GM21723 (cell line): ENCODE measurements around the gene ASAH2.
"Not testable (repeated sequence)": the region's sequence is repeated elsewhere in the genome, so short reads cannot be mapped to it uniquely, and the experiment has no call there.

ENCODE experiments used
- ATAC-seq: cut with Tn5 transposase; IDR thresholded peaks from one replicate; pipeline ENCODE4 v1.9.1; 2021; ENCODE audit warnings: mild to moderate bottlenecking, moderate library complexity; ENCODE audit not compliant: unreplicated experiment

ASAH2 gene

GRCh38 chr10:50251394-50251793 is at the start of gene ASAH2:
TSS of gene ASAH2 (minus strand) at chr10:50251516. CDS start at chr10:50248610, 2,906 bp downstream.
- ATAC-seq: no peak

GRCh38 chr10:50299948-50300669 is 48.8 kb upstream of the ASAH2 start:
- ATAC-seq: no peak

- ATAC-seq: no peak
Measured at GRCh38 chr10:50295367-50295766, 44.1 kb upstream of the ASAH2 start.

- no peak for ATAC-seq
Measured at GRCh38 chr10:50294582-50294981, 43.3 kb upstream of the ASAH2 start.

- no peak for ATAC-seq
Measured at GRCh38 chr10:50293513-50294313, 42.4 kb upstream of the ASAH2 start.

- no peak for ATAC-seq
Measured at GRCh38 chr10:50291261-50291850, 40.0 kb upstream of the ASAH2 start.

GRCh38 chr10:50289196-50289595 is 37.9 kb upstream of the ASAH2 start:
- no peak for ATAC-seq

GRCh38 chr10:50286996-50287803 is 35.9 kb upstream of the ASAH2 start:
- no peak for ATAC-seq

- no peak for ATAC-seq
Measured at GRCh38 chr10:50286517-50286916, 35.2 kb upstream of the ASAH2 start.

GRCh38 chr10:50281967-50282522 is 30.7 kb upstream of the ASAH2 start:
- no peak for ATAC-seq

- no peak for ATAC-seq
Measured at GRCh38 chr10:50281210-50281966, 30.1 kb upstream of the ASAH2 start.

GRCh38 chr10:50280049-50280841 is 28.9 kb upstream of the ASAH2 start:
- ATAC-seq: no peak

GRCh38 chr10:50279489-50279888 is 28.2 kb upstream of the ASAH2 start:
- no peak for ATAC-seq

GRCh38 chr10:50275650-50276235 is 24.4 kb upstream of the ASAH2 start:
- ATAC-seq: peak; percentile 78

GRCh38 chr10:50272531-50272930 is 21.2 kb upstream of the ASAH2 start:
- ATAC-seq: no peak

GRCh38 chr10:50271564-50272250 is 20.4 kb upstream of the ASAH2 start:
- ATAC-seq: no peak

- not testable (repeated sequence) for ATAC-seq
Measured at GRCh38 chr10:50267877-50268276, 16.6 kb upstream of the ASAH2 start.

GRCh38 chr10:50262625-50263024 is 11.3 kb upstream of the ASAH2 start:
- not testable (repeated sequence) for ATAC-seq
